ENCODE measurements around the gene SP3. TPM values are rescaled to one million over a fixed set of nuclear protein-coding genes. Genes with fewer than 3 reads are reported as not detected.
A peak's percentile ranks its signal among the peaks of the same experiment; 100 is the strongest.

The SP3 gene
- total RNA-seq, 4 donors from 2014 or later: 41.9 to 101 (median 81.6) TPM

- DNase-seq: no peak
- 96% methylated on average over 5 of the region's 5 CpGs; no CpG with 5 or more reads in 1 of the 2 donors for WGBS, 2 donors (ENCODE audit: low coverage in 1 of 2)
- Histone ChIP-seq H3K36me3 (no peaks in the 10 kb centered on the region), H3K4me1 (peaks cover 0 to 23% (median 5%) of the 10 kb centered on the region in 4 donors), H3K9me3 (no peaks in the 10 kb centered on the region), H3K27ac (no peak overlapping the region), H3K4me3 (no peak overlapping the region), H3K27me3 (no peaks in the 10 kb centered on the region)
- in situ Hi-C loops (cut with MboI; ENCODE audit: low pct_ligation_motif_present in 1 of 4, low pct_unique_long_range_greater_than_20kb in 1 of 4, low sequenced_read_pairs in 3 of 4): no loop called here
- intact Hi-C loops (cut with DNase I; ENCODE audit: low total_unique reads): no loop called here
- no peak for TF ChIP-seq EP300 (IDR thresholded peaks at IDR 0.05; ENCODE audit: low read depth)
- TF ChIP-seq POLR2A (IDR thresholded peaks at IDR 0.05): no peak
- TF ChIP-seq POLR2AphosphoS5 (IDR thresholded peaks at IDR 0.05): no peak
Observed at GRCh38 chr2:174002679-174003078, 37.5 kb upstream of the SP3 start.

GRCh38 chr2:174001107-174001506 is 35.9 kb upstream of the SP3 start:
- Histone ChIP-seq H3K27ac (no peak overlapping the region), H3K4me1 (peaks cover 0 to 33% (median 10%) of the 10 kb centered on the region in 4 donors), H3K36me3 (no peaks in the 10 kb centered on the region), H3K9me3 (no peaks in the 10 kb centered on the region), H3K27me3 (no peaks in the 10 kb centered on the region), H3K4me3 (no peak overlapping the region)
- in situ Hi-C loops (cut with MboI; ENCODE audit: low pct_ligation_motif_present in 1 of 4, low pct_unique_long_range_greater_than_20kb in 1 of 4, low sequenced_read_pairs in 3 of 4) (no loop called here), intact Hi-C loops (cut with DNase I; ENCODE audit: low total_unique reads) (no loop called here)
- no peak for TF ChIP-seq POLR2A (IDR thresholded peaks at IDR 0.05)
- TF ChIP-seq EP300 (IDR thresholded peaks at IDR 0.05; ENCODE audit: low read depth): no peak
- TF ChIP-seq CTCF (IDR thresholded peaks at IDR 0.05): no peak
- TF ChIP-seq POLR2AphosphoS5 (IDR thresholded peaks at IDR 0.05): no peak
- no peak for DNase-seq
- WGBS, 2 donors (ENCODE audit: low coverage in 1 of 2): 31 to 55% methylated on average over 1 to 2 of the region's 2 CpGs

- no peak overlapping the region for H3K27ac ChIP-seq
- intact Hi-C loops (cut with DNase I; ENCODE audit: low total_unique reads): no loop called here
- TF ChIP-seq CTCF (IDR thresholded peaks at IDR 0.05): no peak
- no peak for TF ChIP-seq EP300 (IDR thresholded peaks at IDR 0.05; ENCODE audit: low read depth)
- TF ChIP-seq POLR2AphosphoS5 (IDR thresholded peaks at IDR 0.05): no peak
- no peaks in the 10 kb centered on the region for H3K9me3 ChIP-seq
- peaks cover 0 to 28% (median 8%) of the 10 kb centered on the region in 4 donors for H3K4me1 ChIP-seq
- no peaks in the 10 kb centered on the region for H3K27me3 ChIP-seq
- 84 to 93% methylated on average over 2 of the region's 2 CpGs for WGBS, 2 donors (ENCODE audit: low coverage in 1 of 2)
- in situ Hi-C loops (cut with MboI; ENCODE audit: low pct_ligation_motif_present in 1 of 4, low pct_unique_long_range_greater_than_20kb in 1 of 4, low sequenced_read_pairs in 3 of 4): no loop called here
- no peak overlapping the region for H3K4me3 ChIP-seq
- DNase-seq: no peak
- no peaks in the 10 kb centered on the region for H3K36me3 ChIP-seq
Observed at GRCh38 chr2:173999724-174000123, 34.6 kb upstream of the SP3 start.

- in situ Hi-C loops (cut with MboI; ENCODE audit: low pct_ligation_motif_present in 1 of 4, low pct_unique_long_range_greater_than_20kb in 1 of 4, low sequenced_read_pairs in 3 of 4): no loop called here
- no peak overlapping the region for H3K4me3 ChIP-seq
- TF ChIP-seq POLR2AphosphoS5 (IDR thresholded peaks at IDR 0.05): no peak
- TF ChIP-seq EP300 (IDR thresholded peaks at IDR 0.05; ENCODE audit: low read depth): no peak
- TF ChIP-seq CTCF (IDR thresholded peaks at IDR 0.05): no peak
- TF ChIP-seq POLR2A (IDR thresholded peaks at IDR 0.05): no peak
- H3K36me3 ChIP-seq: no peaks in the 10 kb centered on the region
- no peaks in the 10 kb centered on the region for H3K27me3 ChIP-seq
- H3K27ac ChIP-seq: peak overlapping the region in 2 of 4 donors; percentile 43 to 46
- intact Hi-C loops (cut with DNase I; ENCODE audit: low total_unique reads): no loop called here
- DNase-seq: no peak
- no peaks in the 10 kb centered on the region for H3K9me3 ChIP-seq
- H3K4me1 ChIP-seq: peaks cover 0 to 27% (median 8%) of the 10 kb centered on the region in 4 donors
- WGBS, 2 donors (ENCODE audit: low coverage in 1 of 2): 87 to 100% methylated on average over 1 to 6 of the region's 6 CpGs
Observed at GRCh38 chr2:173999272-173999671, 34.1 kb upstream of the SP3 start.

- WGBS, 2 donors (ENCODE audit: low coverage in 1 of 2): 75 to 86% methylated on average over 2 to 7 of the region's 7 CpGs
- DNase-seq: no peak
- intact Hi-C loops (cut with DNase I; ENCODE audit: low total_unique reads) (no loop called here), in situ Hi-C loops (cut with MboI; ENCODE audit: low pct_ligation_motif_present in 1 of 4, low pct_unique_long_range_greater_than_20kb in 1 of 4, low sequenced_read_pairs in 3 of 4) (no loop called here)
- TF ChIP-seq EP300 (IDR thresholded peaks at IDR 0.05; ENCODE audit: low read depth) (no peak), CTCF (IDR thresholded peaks at IDR 0.05) (no peak), POLR2AphosphoS5 (IDR thresholded peaks at IDR 0.05) (no peak), POLR2A (IDR thresholded peaks at IDR 0.05) (no peak)
- Histone ChIP-seq H3K4me1 (peaks cover 0 to 27% (median 8%) of the 10 kb centered on the region in 4 donors), H3K36me3 (no peaks in the 10 kb centered on the region), H3K9me3 (no peaks in the 10 kb centered on the region), H3K4me3 (no peak overlapping the region), H3K27me3 (no peaks in the 10 kb centered on the region), H3K27ac (peak overlapping the region; percentile 32 to 54 (median 40))
Observed at GRCh38 chr2:173998386-173998785, 33.2 kb upstream of the SP3 start.

Data from transverse colon (tissue), 4 donors.